ENCODE measurements around the gene ARID1B. TPM values are rescaled to one million over a fixed set of nuclear protein-coding genes. Genes with fewer than 3 reads are reported as not detected.

ARID1B gene
- total and polyA plus RNA-seq, 2 of the 4 experiments (the other 2 are of a cell fraction) = 14.5 to 20.1 TPM

GRCh38 chr6:157001716-157002115 lies 224.5 kb downstream of the ARID1B start:
- Histone ChIP-seq H2BK15ac (ENCODE audit: low read depth, low read length) (no peak overlapping the region), H3K9me3 (ENCODE audit: control insufficient read depth, insufficient read depth, low read length) (no peaks in the 10 kb centered on the region), H3K4ac (ENCODE audit: low read depth, low read length) (no peak overlapping the region), H3K27me3 (ENCODE audit: control insufficient read depth, insufficient read depth, low read length) (no peaks in the 10 kb centered on the region), H3K9ac (ENCODE audit: low read depth, low read length) (no peak overlapping the region), H2BK20ac (ENCODE audit: low read depth, low read length) (no peak overlapping the region), H3K9me1 (ENCODE audit: insufficient read depth, low read length) (peaks cover 14% of the 10 kb centered on the region; the same call in 1 of the 2 replicates), H3K36me3 (ENCODE audit: control insufficient read depth, insufficient read depth, low read length) (no peaks in the 10 kb centered on the region), H2AK9ac (replicated peaks; ENCODE audit: low read depth, low read length, poor library complexity) (no peak overlapping the region), H4K20me1 (ENCODE audit: insufficient read depth, low read length) (peaks cover 22% of the 10 kb centered on the region; the same call in 1 of the 2 replicates), H2BK120ac (ENCODE audit: low read depth, low read length) (no peak overlapping the region), H2BK5ac (ENCODE audit: low read depth, low read length, poor library complexity, severe bottlenecking) (no peak overlapping the region), H3K79me1 (ENCODE audit: low read depth in 1 of 2, low read length in 2 of 2) (peaks cover 40 to 73% of the 10 kb centered on the region in 2 experiments), H3K4me3 (ENCODE audit: insufficient read depth, low read depth, low read length) (no peak overlapping the region), H3K4me1 (ENCODE audit: control insufficient read depth, insufficient read depth, low read length) (peaks cover 4% of the 10 kb centered on the region; the same call in 1 of the 2 replicates), H3K56ac (ENCODE audit: extremely low read depth, insufficient read depth, low read length) (no peak overlapping the region), H4K5ac (ENCODE audit: low read depth, low read length) (no peak overlapping the region), H3K4me2 (ENCODE audit: low read depth, low read length) (no peak overlapping the region), H4K91ac (ENCODE audit: insufficient read depth, low read depth, low read length) (no peak overlapping the region), H3K23ac (ENCODE audit: low read depth, low read length) (no peak overlapping the region), H3K27ac (ENCODE audit: insufficient read depth, low read length) (no peak overlapping the region), H3K18ac (ENCODE audit: low read depth, low read length) (no peak overlapping the region), H4K8ac (ENCODE audit: low read depth in 2 of 2, low read length in 2 of 2) (no peak overlapping the region), H3K14ac (replicated peaks; ENCODE audit: low read depth, low read length) (no peak overlapping the region), H2AFZ (replicated peaks; ENCODE audit: low read length, poor library complexity) (no peak overlapping the region), H2AK5ac (ENCODE audit: low read depth, low read length) (no peak overlapping the region)
- TF ChIP-seq SMC3 (IDR thresholded peaks at IDR 0.05; ENCODE audit: low read depth, low read length) (no peak), CHD1 (IDR thresholded peaks at IDR 0.05; ENCODE audit: low read depth, low read length) (no peak), ELK1 (IDR thresholded peaks at IDR 0.05; ENCODE audit: borderline replicate concordance, low read depth, low read length) (no peak), CTCF (conservative IDR thresholded peaks at IDR 0.05; ENCODE audit: low read depth, low read length) (no peak), RAD21 (IDR thresholded peaks at IDR 0.05; ENCODE audit: low read length) (no peak)
- in situ Hi-C loops (cut with MboI; ENCODE audit: low sequenced_read_pairs) = no loop called here
- intact Hi-C loops (cut with micrococcal nuclease) = no loop called here
- POLR2A ChIA-PET (ENCODE audit: unreplicated experiment) = no interaction called here
- CTCF ChIA-PET = interaction anchor here (1.7 kb wide), 1 partner anchor 10 kb away, joined by 3 read pairs; no protein-coding TSS in a partner anchor
- no CpG with 5 or more reads among the region's 12 CpGs for WGBS, 2 experiments (ENCODE audit: extremely low coverage in 2 of 2, insufficient read length in 1 of 2)
- no peak for ATAC-seq (ENCODE audit: low read depth)
- no TSS peak for BruUV-seq (replicated peaks)
- dilution Hi-C loops (cut with HindIII; ENCODE audit: low sequenced_read_pairs, unreplicated experiment) = no loop called here
- no peak for DNase-seq

All from IMR-90 (cell line).